Liver (tissue), 9 donors: ENCODE data around the gene RPS6KC1. TPM values are rescaled to one million over a fixed set of nuclear protein-coding genes. Genes with fewer than 3 reads are reported as not detected.

Source experiments
- DNase-seq: peaks from one replicate; pipeline ENCODE4 v3.0.0-alpha.2; 2017; ENCODE audit warnings: low spot score
- H3K27ac ChIP-seq, 2 donors: one replicate each; pipeline ENCODE4 v1.7.0; 2013; ENCODE audit warnings: inconsistent platforms in 2 of 2, low read length in 2 of 2, control low read depth in 1 of 2, low read depth in 1 of 2, mild to moderate bottlenecking in 1 of 2
- H3K27me3 ChIP-seq, 4 donors: one replicate each; pipeline versions ENCODE4 v1.6.1 to v1.7.0; 2013; ENCODE audit warnings: low read length in 3 of 4, inconsistent platforms in 1 of 4, mild to moderate bottlenecking in 1 of 4, moderate library complexity in 1 of 4; ENCODE audit not compliant: control insufficient read depth in 4 of 4, insufficient read depth in 4 of 4
- H3K36me3 ChIP-seq, 4 donors: one replicate each; pipeline versions ENCODE4 v1.6.1 to v1.7.0; 2013; ENCODE audit warnings: low read length in 3 of 4, mild to moderate bottlenecking in 3 of 4, low read depth in 1 of 4, moderate library complexity in 1 of 4; ENCODE audit not compliant: control insufficient read depth in 4 of 4, insufficient read depth in 3 of 4
- H3K4me1 ChIP-seq, 4 donors: one replicate each; pipeline versions ENCODE4 v1.6.1 to v1.7.0; 2013; ENCODE audit warnings: low read length in 3 of 4, mild to moderate bottlenecking in 3 of 4, moderate library complexity in 1 of 4; ENCODE audit not compliant: control insufficient read depth in 4 of 4, insufficient read depth in 4 of 4
- H3K4me3 ChIP-seq, 3 donors: one replicate each; pipeline versions ENCODE4 v1.6.1 to v1.7.0; 2013; ENCODE audit warnings: low read length in 3 of 3, control low read depth in 1 of 3, low read depth in 1 of 3, mild to moderate bottlenecking in 1 of 3
- H3K9ac ChIP-seq, 2 donors: one replicate each; pipeline ENCODE4 v1.7.0; 2013; ENCODE audit warnings: low read length in 2 of 2, mild to moderate bottlenecking in 2 of 2, moderate library complexity in 2 of 2, control low read depth in 1 of 2, low read depth in 1 of 2
- H3K9me3 ChIP-seq, 4 donors: one replicate each; pipeline versions ENCODE4 v1.6.1 to v1.7.0; 2013; ENCODE audit warnings: low read length in 3 of 4; ENCODE audit not compliant: control insufficient read depth in 4 of 4
- EGR1 ChIP-seq, 2 donors: IDR thresholded peaks; 2 replicates each; pipeline ENCODE4 v1.6.1; 2016 to 2018; ENCODE audit warnings: antibody characterized with exemption in 2 of 2, low read depth in 2 of 2
- FOXA1 ChIP-seq: IDR thresholded peaks from 2 replicates; pipeline ENCODE4 v1.6.1; 2016; ENCODE audit warnings: antibody characterized with exemption
- FOXA2 ChIP-seq: IDR thresholded peaks from 2 replicates; pipeline ENCODE4 v1.6.1; 2016; ENCODE audit warnings: antibody characterized with exemption
- GABPA ChIP-seq, 2 donors: IDR thresholded peaks in 1 of 2; conservative IDR thresholded peaks in 1 of 2; 2 replicates each; pipeline ENCODE4 v1.6.1; 2016; ENCODE audit warnings: antibody characterized with exemption in 2 of 2, mild to moderate bottlenecking in 1 of 2, moderate library complexity in 1 of 2
- HNF4A ChIP-seq, 2 donors: conservative IDR thresholded peaks; 2 replicates each; pipeline ENCODE4 v1.6.1; 2016; ENCODE audit warnings: antibody characterized with exemption in 2 of 2, mild to moderate bottlenecking in 2 of 2
- HNF4G ChIP-seq: IDR thresholded peaks from 2 replicates; pipeline ENCODE4 v1.6.1; 2016; ENCODE audit warnings: antibody characterized with exemption
- JUND ChIP-seq, 2 donors: IDR thresholded peaks; 2 replicates each; pipeline ENCODE4 v1.6.1; 2016; ENCODE audit warnings: antibody characterized with exemption in 2 of 2
- MAX ChIP-seq: IDR thresholded peaks from 2 replicates; pipeline ENCODE4 v1.6.1; 2016; ENCODE audit warnings: antibody characterized with exemption
- NR2F2 ChIP-seq: IDR thresholded peaks from 2 replicates; pipeline ENCODE4 v1.6.1; 2016; ENCODE audit warnings: antibody characterized with exemption
- RAD21 ChIP-seq, 2 donors: IDR thresholded peaks; 2 replicates each; pipeline ENCODE4 v1.6.1; 2016; ENCODE audit warnings: antibody characterized with exemption in 2 of 2, mild to moderate bottlenecking in 2 of 2
- RXRA ChIP-seq, 2 donors: IDR thresholded peaks; 2 replicates each; pipeline ENCODE4 v1.6.1; 2017 to 2018; ENCODE audit warnings: antibody characterized with exemption in 2 of 2, mild to moderate bottlenecking in 1 of 2
- SP1 ChIP-seq: IDR thresholded peaks from 2 replicates; pipeline ENCODE4 v1.6.1; 2018; ENCODE audit warnings: antibody characterized with exemption, mild to moderate bottlenecking
- TAF1 ChIP-seq: conservative IDR thresholded peaks from 2 replicates; pipeline ENCODE4 v1.6.1; 2016; ENCODE audit warnings: antibody characterized with exemption, mild to moderate bottlenecking
- YY1 ChIP-seq: IDR thresholded peaks from 2 replicates; pipeline ENCODE4 v1.6.1; 2016; ENCODE audit warnings: antibody characterized with exemption, mild to moderate bottlenecking
- WGBS: extraction: QIAGEN DNeasy Blood & Tissue Kit; methylation state at CpG from one replicate; pipeline ENCODE4 v1.1.7; 2013; 5-methylcytosine and 5-hydroxymethylcytosine counted together
- polyA plus RNA-seq, 2 donors: library from polyadenylated mRNA; stranded (reverse) in 1 of 2; unstranded in 1 of 2; fragments of 200-250 nt in 1 of 2; fragments of >200 nt in 1 of 2; fragmentation: Nextera tagmentation in 1 of 2; extraction: Ambion mirVana in 1 of 2; gene quantifications; one replicate each; pipeline versions ENCODE4 v1.2.1 to v1.2.3, GENCODE V29; 2013 to 2015
- total RNA-seq, 2 donors: library from RNA; depleted of rRNA; stranded (reverse); fragments of >200 nt; gene quantifications; one replicate each; pipeline ENCODE4 v1.2.3, GENCODE V29; 2014
- TF ChIP-seq, protein P1 (sequence below): IDR thresholded peaks from 2 replicates; pipeline ENCODE4 v1.6.1; 2016; ENCODE audit warnings: antibody characterized with exemption, mild to moderate bottlenecking
- TF ChIP-seq, protein P2 (sequence below): fragments of 150-350 bp; IDR thresholded peaks from 2 replicates; pipeline ENCODE4 v1.5.1; 2017; ENCODE audit warnings: improper control_type of control experiment, low read depth, low read length; ENCODE audit not compliant: missing input control
- TF ChIP-seq, protein P3 (sequence below): IDR thresholded peaks from 2 replicates; pipeline ENCODE4 v1.6.1; 2016; ENCODE audit warnings: antibody characterized with exemption
- donor health status: healthy.
- donor health status: healthy.
- donor health status: healthy.
- donor health status: healthy.
- donor health status: healthy.

RPS6KC1 gene
- total and polyA plus RNA-seq, 4 donors = 3.5 to 15.6 (median 9.8) TPM

DNA sequence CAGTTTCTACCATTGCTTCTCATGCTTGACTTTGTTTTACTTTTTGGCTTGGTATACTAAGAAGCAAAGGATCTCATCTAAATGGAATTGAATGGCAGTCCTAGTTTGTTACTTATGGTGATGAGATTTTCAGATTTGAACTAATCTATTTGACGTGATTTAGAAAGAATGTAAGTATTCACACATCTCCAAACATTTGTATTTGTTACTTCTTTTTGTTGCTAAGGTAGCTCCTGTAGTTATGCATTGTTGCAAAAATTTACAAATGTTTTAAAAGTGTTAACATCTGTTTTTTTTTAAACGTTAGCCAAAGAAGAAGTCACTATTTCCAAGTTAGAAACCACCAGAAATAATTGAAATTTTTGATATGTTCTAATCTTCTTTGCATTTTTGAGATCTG, 222.5 kb downstream of the RPS6KC1 start (continued):
- TF ChIP-seq, protein P1, sequence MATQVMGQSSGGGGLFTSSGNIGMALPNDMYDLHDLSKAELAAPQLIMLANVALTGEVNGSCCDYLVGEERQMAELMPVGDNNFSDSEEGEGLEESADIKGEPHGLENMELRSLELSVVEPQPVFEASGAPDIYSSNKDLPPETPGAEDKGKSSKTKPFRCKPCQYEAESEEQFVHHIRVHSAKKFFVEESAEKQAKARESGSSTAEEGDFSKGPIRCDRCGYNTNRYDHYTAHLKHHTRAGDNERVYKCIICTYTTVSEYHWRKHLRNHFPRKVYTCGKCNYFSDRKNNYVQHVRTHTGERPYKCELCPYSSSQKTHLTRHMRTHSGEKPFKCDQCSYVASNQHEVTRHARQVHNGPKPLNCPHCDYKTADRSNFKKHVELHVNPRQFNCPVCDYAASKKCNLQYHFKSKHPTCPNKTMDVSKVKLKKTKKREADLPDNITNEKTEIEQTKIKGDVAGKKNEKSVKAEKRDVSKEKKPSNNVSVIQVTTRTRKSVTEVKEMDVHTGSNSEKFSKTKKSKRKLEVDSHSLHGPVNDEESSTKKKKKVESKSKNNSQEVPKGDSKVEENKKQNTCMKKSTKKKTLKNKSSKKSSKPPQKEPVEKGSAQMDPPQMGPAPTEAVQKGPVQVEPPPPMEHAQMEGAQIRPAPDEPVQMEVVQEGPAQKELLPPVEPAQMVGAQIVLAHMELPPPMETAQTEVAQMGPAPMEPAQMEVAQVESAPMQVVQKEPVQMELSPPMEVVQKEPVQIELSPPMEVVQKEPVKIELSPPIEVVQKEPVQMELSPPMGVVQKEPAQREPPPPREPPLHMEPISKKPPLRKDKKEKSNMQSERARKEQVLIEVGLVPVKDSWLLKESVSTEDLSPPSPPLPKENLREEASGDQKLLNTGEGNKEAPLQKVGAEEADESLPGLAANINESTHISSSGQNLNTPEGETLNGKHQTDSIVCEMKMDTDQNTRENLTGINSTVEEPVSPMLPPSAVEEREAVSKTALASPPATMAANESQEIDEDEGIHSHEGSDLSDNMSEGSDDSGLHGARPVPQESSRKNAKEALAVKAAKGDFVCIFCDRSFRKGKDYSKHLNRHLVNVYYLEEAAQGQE = no peak

- Histone ChIP-seq H3K36me3 (peaks cover 0 to 2% (median 0%) of the 10 kb centered on the region in 4 donors), H3K9me3 (no peaks in the 10 kb centered on the region), H3K4me1 (peaks cover 2 to 19% (median 7%) of the 10 kb centered on the region in 4 donors), H3K27me3 (no peaks in the 10 kb centered on the region), H3K9ac (no peak overlapping the region), H3K27ac (no peak overlapping the region), H3K4me3 (no peak overlapping the region)
- TF ChIP-seq, protein P2, sequence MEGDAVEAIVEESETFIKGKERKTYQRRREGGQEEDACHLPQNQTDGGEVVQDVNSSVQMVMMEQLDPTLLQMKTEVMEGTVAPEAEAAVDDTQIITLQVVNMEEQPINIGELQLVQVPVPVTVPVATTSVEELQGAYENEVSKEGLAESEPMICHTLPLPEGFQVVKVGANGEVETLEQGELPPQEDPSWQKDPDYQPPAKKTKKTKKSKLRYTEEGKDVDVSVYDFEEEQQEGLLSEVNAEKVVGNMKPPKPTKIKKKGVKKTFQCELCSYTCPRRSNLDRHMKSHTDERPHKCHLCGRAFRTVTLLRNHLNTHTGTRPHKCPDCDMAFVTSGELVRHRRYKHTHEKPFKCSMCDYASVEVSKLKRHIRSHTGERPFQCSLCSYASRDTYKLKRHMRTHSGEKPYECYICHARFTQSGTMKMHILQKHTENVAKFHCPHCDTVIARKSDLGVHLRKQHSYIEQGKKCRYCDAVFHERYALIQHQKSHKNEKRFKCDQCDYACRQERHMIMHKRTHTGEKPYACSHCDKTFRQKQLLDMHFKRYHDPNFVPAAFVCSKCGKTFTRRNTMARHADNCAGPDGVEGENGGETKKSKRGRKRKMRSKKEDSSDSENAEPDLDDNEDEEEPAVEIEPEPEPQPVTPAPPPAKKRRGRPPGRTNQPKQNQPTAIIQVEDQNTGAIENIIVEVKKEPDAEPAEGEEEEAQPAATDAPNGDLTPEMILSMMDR = no peak
- TF ChIP-seq RXRA (IDR thresholded peaks at IDR 0.05) = no peak
- TF ChIP-seq FOXA2 = no peak
- no peak for TF ChIP-seq NR2F2
- no peak for TF ChIP-seq FOXA1
- no peak for TF ChIP-seq JUND (IDR thresholded peaks at IDR 0.05)
- no peak for TF ChIP-seq SP1
- TF ChIP-seq, protein P3, sequence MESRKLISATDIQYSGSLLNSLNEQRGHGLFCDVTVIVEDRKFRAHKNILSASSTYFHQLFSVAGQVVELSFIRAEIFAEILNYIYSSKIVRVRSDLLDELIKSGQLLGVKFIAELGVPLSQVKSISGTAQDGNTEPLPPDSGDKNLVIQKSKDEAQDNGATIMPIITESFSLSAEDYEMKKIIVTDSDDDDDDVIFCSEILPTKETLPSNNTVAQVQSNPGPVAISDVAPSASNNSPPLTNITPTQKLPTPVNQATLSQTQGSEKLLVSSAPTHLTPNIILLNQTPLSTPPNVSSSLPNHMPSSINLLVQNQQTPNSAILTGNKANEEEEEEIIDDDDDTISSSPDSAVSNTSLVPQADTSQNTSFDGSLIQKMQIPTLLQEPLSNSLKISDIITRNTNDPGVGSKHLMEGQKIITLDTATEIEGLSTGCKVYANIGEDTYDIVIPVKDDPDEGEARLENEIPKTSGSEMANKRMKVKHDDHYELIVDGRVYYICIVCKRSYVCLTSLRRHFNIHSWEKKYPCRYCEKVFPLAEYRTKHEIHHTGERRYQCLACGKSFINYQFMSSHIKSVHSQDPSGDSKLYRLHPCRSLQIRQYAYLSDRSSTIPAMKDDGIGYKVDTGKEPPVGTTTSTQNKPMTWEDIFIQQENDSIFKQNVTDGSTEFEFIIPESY = no peak
- TF ChIP-seq EGR1 (IDR thresholded peaks at IDR 0.05; ENCODE audit: low read depth in 2 of 2) = no peak
- TF ChIP-seq YY1 = no peak
- DNase-seq = no peak
Observed at GRCh38 chr1:213274140-213274539, 223.1 kb downstream of the RPS6KC1 start.

GRCh38 chr1:213275293-213275692, 224.3 kb downstream of the RPS6KC1 start:
- no peak for DNase-seq
- Histone ChIP-seq H3K4me1 (peaks cover 2 to 21% (median 8%) of the 10 kb centered on the region in 4 donors), H3K27ac (no peak overlapping the region), H3K9me3 (no peaks in the 10 kb centered on the region), H3K36me3 (peaks cover 0 to 2% (median 0%) of the 10 kb centered on the region in 4 donors), H3K9ac (no peak overlapping the region), H3K27me3 (no peaks in the 10 kb centered on the region), H3K4me3 (no peak overlapping the region)
- WGBS = 96% methylated on average over 1 of the region's 1 CpG
- TF ChIP-seq YY1 (no peak), JUND (IDR thresholded peaks at IDR 0.05) (no peak), EGR1 (IDR thresholded peaks at IDR 0.05; ENCODE audit: low read depth in 2 of 2) (no peak), TAF1 (no peak), HNF4G (no peak), HNF4A (conservative IDR thresholded peaks at IDR 0.05) (no peak), SP1 (no peak), FOXA2 (no peak), GABPA (IDR thresholded peaks at IDR 0.05 in 1 of 2, conservative IDR thresholded peaks at IDR 0.05 in 1 of 2) (no peak), RXRA (IDR thresholded peaks at IDR 0.05) (no peak), MAX (no peak), NR2F2 (no peak), RAD21 (IDR thresholded peaks at IDR 0.05) (no peak)
- TF ChIP-seq, protein P1 = no peak
- TF ChIP-seq, protein P2 = no peak
